T-cell (primary cell): ENCODE results near the gene KDM3A. TPM values are rescaled to one million over a fixed set of nuclear protein-coding genes. Genes with fewer than 3 reads are reported as not detected.

Experiments
- ATAC-seq, 4 experiments: fragments of 200-7000 bp in 3 of 4; fragments of 150-1000 bp in 1 of 4; cut with Tn5 transposase; replicated peaks in 1 of 4; 1 replicate in 3 of 4; 2 replicates in 1 of 4; pipeline ENCODE4 v1.10.0; 2021; ENCODE audit warnings: moderate library complexity in 3 of 4, mild to moderate bottlenecking in 2 of 4, moderate number of reproducible peaks in 1 of 4
- CTCF ChIA-PET, 2 donors: fragments of 300-600 bp; sonication (Branson Sonifier 250); formaldehyde crosslinking; loops; one replicate each; lab custom pipeline; 2022; ENCODE audit warnings: antibody characterized with exemption in 2 of 2; lab: Charles Lee
- POLR2A ChIA-PET, 2 donors: fragments of 300-600 bp; sonication (Branson Sonifier 250); formaldehyde crosslinking; loops; one replicate each; lab custom pipeline; 2022; ENCODE audit warnings: antibody characterized with exemption in 2 of 2; lab: Charles Lee
- DNase-seq, 35 experiments: peaks; one replicate each; pipeline versions ENCODE4 v3.0.0 to v3.0.0-alpha.2; 2013 to 2023
- H3K27ac ChIP-seq: one replicate; pipeline ENCODE4 v1.5.1; 2013; ENCODE audit warnings: low read length
- H3K27me3 ChIP-seq, 2 experiments: replicated peaks in 1 of 2; 1 replicate in 1 of 2; 2 replicates in 1 of 2; pipeline versions ENCODE4 v1.6.1 to v1.7.0; 2013; ENCODE audit warnings: low read length in 1 of 2, mixed read lengths in 1 of 2; ENCODE audit not compliant: control insufficient read depth in 2 of 2, insufficient read depth in 2 of 2; ENCODE audit errors: extremely low read depth in 1 of 2
- H3K36me3 ChIP-seq, 2 donors: 1 replicate in 1 of 2; 2 replicates in 1 of 2; pipeline versions ENCODE4 v1.6.1 to v1.7.0; 2013; ENCODE audit warnings: low read length in 1 of 2; ENCODE audit not compliant: control insufficient read depth in 2 of 2, insufficient read depth in 1 of 2; ENCODE audit errors: extremely low read depth in 1 of 2
- H3K4me1 ChIP-seq, 2 experiments: 1 replicate in 1 of 2; 2 replicates in 1 of 2; pipeline versions ENCODE4 v1.6.1 to v1.7.0; 2013; ENCODE audit warnings: low read length in 2 of 2, mixed read lengths in 1 of 2; ENCODE audit not compliant: insufficient read depth in 2 of 2, control insufficient read depth in 1 of 2; ENCODE audit errors: extremely low read depth in 1 of 2
- H3K4me3 ChIP-seq, 2 donors: 1 replicate in 1 of 2; 2 replicates in 1 of 2; pipeline versions ENCODE4 v1.5.1 to v1.7.0; 2013; ENCODE audit warnings: mild to moderate bottlenecking in 2 of 2, low read length in 1 of 2, moderate library complexity in 1 of 2; ENCODE audit not compliant: control insufficient read depth in 1 of 2; ENCODE audit errors: extremely low read depth in 1 of 2
- H3K9me3 ChIP-seq: 2 replicates; pipeline ENCODE4 v1.7.0; 2013
- H3K27ac Mint-ChIP-seq, 2 donors: one replicate each; pipeline ENCODE4 v1.8.0; 2020 to 2021; ENCODE audit warnings: mild to moderate bottlenecking in 2 of 2, mixed read lengths in 2 of 2
- H3K27me3 Mint-ChIP-seq, 2 donors: one replicate each; pipeline ENCODE4 v1.8.0; 2021 to 2022; ENCODE audit warnings: mixed read lengths in 2 of 2
- H3K36me3 Mint-ChIP-seq: one replicate; pipeline ENCODE4 v1.8.0; 2021; ENCODE audit warnings: mixed read lengths
- H3K4me1 Mint-ChIP-seq, 3 donors: one replicate each; pipeline ENCODE4 v1.8.0; 2020 to 2022; ENCODE audit warnings: mixed read lengths in 3 of 3, mild to moderate bottlenecking in 1 of 3
- H3K4me3 Mint-ChIP-seq, 3 donors: one replicate each; pipeline ENCODE4 v1.8.0; 2020 to 2022; ENCODE audit warnings: mild to moderate bottlenecking in 3 of 3, mixed read lengths in 3 of 3, moderate library complexity in 3 of 3
- H3K9me3 Mint-ChIP-seq, 3 donors: one replicate each; pipeline ENCODE4 v1.8.0; 2020 to 2022; ENCODE audit warnings: mixed read lengths in 3 of 3
- WGBS: methylation state at CpG from one replicate; pipeline ENCODE4 v1.1.5; 2013; ENCODE audit warnings: missing lambda C conversion rate; ENCODE audit not compliant: insufficient coverage; 5-methylcytosine and 5-hydroxymethylcytosine counted together
- total RNA-seq, 35 experiments: library from RNA in 6 of 35; stranded (reverse) in 6 of 35; fragments of 120-200 nt in 1 of 35; gene quantifications; one replicate each; pipeline versions ENCODE4 v1.2.1 to v1.2.4 and lab custom pipeline; 2013 to 2026

Gene KDM3A
- total RNA-seq, 5 donors from 2014 or later (not counting 1 experiment from before 2014, with no cell fraction given) = 140 to 168 (median 145) TPM

DNA sequence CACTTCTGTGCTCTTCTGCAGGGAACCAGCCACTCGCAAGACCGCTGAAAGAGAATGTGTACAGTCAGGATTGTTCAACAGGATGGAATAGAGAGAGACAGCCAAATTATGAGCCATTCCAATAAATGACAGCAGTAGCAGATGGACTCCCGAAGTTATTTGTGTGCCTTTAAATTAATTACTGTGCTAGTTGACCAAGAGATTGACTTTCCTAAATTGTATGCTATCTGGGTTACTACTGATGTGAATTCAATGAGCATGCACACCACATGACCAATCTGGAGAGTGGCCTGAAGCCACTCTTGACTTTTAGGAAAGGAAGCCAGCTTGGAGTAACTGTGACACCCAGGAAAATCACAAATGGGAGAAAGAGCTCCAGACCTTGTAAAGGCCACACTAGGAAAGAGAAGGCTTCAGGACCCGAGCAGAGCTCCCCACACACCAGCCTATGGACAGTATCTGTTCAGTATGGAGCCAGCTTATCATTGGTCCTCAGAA, 69.3 kb downstream of the KDM3A start:
- no peak overlapping the region for H3K27ac Mint-ChIP-seq
- ATAC-seq = no peak
- H3K4me1 Mint-ChIP-seq = peaks cover 10 to 21% (median 16%) of the 10 kb centered on the region in 3 donors
- ChIA-PET CTCF (no interaction called here), POLR2A (interaction anchor here in 1 of 2 donors (0.6 kb wide), 1 partner anchor 1357 kb away, joined by 3 read pairs; no protein-coding TSS in a partner anchor)
- no peaks in the 10 kb centered on the region for H3K9me3 Mint-ChIP-seq
- Histone ChIP-seq H3K27ac (no peak overlapping the region), H3K4me3 (no peak overlapping the region), H3K9me3 (no peaks in the 10 kb centered on the region), H3K4me1 (no peaks in the 10 kb centered on the region), H3K27me3 (no peaks in the 10 kb centered on the region), H3K36me3 (peaks cover 3 to 44% of the 10 kb centered on the region in 2 donors)
- no peak overlapping the region for H3K4me3 Mint-ChIP-seq
- WGBS = no CpG with 5 or more reads among the region's 4 CpGs
- no peak for DNase-seq
- H3K27me3 Mint-ChIP-seq = no peaks in the 10 kb centered on the region
- H3K36me3 Mint-ChIP-seq = peaks cover 48% of the 10 kb centered on the region

DNA sequence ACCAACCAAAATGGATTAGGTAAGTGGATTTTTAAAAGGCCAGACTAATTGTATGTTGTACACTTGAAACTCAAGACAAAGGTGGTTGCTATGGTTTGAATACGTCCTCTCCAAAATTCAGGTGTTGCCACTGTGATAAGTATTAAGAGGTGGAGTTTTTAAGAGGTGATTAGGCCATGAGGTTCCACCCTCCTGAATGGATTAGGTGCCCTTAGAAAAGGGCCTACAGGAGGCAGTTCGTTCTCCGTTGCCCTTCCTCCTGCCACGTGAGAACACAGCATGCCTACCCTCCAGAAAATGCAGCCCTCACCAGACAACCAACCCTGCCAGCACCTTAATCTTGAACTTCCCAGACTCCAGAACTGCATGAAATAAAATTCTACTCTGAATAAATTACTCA, 70.9 kb downstream of the KDM3A start:
- CTCF ChIA-PET = no interaction called here
- WGBS = 100% methylated on average over 2 of the region's 4 CpGs
- H3K4me3 Mint-ChIP-seq = no peak overlapping the region

DNA sequence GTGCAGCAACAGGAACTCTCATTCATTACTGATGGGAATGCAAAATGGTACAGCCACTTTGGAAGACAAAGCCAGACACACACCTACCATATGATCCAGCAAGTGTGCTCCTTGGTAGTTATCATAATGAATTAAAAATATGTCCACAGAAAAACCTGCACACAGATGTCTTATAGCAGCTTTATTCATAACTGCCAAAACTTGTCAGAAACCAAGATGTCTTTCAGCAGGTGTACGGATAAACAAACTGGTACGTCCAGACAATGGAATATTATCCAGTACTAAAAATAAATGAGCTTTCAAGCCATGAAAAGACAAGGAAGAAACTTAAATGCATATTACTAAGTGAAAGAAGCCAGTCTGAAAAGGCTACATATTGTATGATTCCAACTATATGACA, 71.7 kb downstream of the KDM3A start:
- no peak overlapping the region for H3K4me3 Mint-ChIP-seq
- H3K27me3 Mint-ChIP-seq = no peaks in the 10 kb centered on the region
- no peak overlapping the region for H3K27ac Mint-ChIP-seq
- Histone ChIP-seq H3K9me3 (no peaks in the 10 kb centered on the region), H3K27ac (no peak overlapping the region), H3K4me3 (no peak overlapping the region), H3K36me3 (peaks cover 3 to 26% of the 10 kb centered on the region in 2 donors), H3K27me3 (no peaks in the 10 kb centered on the region), H3K4me1 (no peaks in the 10 kb centered on the region)
- no peaks in the 10 kb centered on the region for H3K9me3 Mint-ChIP-seq
- ChIA-PET POLR2A (no interaction called here), CTCF (no interaction called here)
- ATAC-seq = no peak
- DNase-seq = no peak
- no CpG with 5 or more reads among the region's 2 CpGs for WGBS
- peaks cover 10 to 21% (median 16%) of the 10 kb centered on the region in 3 donors for H3K4me1 Mint-ChIP-seq
- H3K36me3 Mint-ChIP-seq = peaks cover 33% of the 10 kb centered on the region

More for the DNA sequence above, 70.9 kb downstream of the KDM3A start:
- POLR2A ChIA-PET = no interaction called here
- Histone ChIP-seq H3K4me1 (no peaks in the 10 kb centered on the region), H3K4me3 (no peak overlapping the region), H3K27ac (no peak overlapping the region), H3K27me3 (no peaks in the 10 kb centered on the region), H3K9me3 (no peaks in the 10 kb centered on the region), H3K36me3 (peaks cover 3 to 33% of the 10 kb centered on the region in 2 donors)
- Mint-ChIP-seq H3K27me3 (no peaks in the 10 kb centered on the region), H3K36me3 (peaks cover 42% of the 10 kb centered on the region), H3K9me3 (no peaks in the 10 kb centered on the region), H3K4me1 (peaks cover 10 to 21% (median 16%) of the 10 kb centered on the region in 3 donors), H3K27ac (no peak overlapping the region)
- no peak for ATAC-seq
- no peak for DNase-seq

DNA sequence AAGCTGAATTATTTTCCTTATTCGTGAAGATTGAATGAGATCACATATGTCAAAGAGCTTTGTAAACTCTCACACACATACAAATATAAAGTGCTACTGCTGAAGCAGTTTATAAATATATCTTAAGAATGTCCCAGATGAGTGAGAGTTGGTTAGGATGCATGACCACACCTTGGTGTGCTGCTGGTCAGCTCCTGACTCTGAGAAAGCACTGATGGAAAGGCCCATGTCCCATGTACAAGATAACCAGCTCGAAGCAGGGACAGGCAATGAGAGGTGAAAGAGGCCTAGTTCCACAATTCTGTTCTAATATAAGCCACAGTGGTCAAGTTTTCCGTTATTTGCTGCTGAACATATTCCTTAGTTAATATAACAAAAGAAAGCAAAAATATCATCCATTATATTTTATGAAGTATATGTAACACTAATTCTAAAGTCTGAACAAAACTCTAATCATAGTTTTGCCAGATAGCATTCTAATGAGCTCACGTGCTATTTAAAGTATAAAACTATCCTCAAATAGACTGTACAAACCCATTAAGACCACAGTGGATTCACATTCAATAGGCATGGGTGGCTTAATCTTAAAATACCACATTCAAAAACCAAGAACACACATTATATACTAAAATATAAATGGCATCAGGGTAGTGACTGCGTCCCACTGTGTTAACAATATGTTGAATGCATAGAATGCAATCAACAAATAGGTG, 72.9 kb downstream of the KDM3A start:
- Histone ChIP-seq H3K27ac (no peak overlapping the region), H3K4me1 (no peaks in the 10 kb centered on the region), H3K4me3 (no peak overlapping the region), H3K9me3 (no peaks in the 10 kb centered on the region), H3K27me3 (no peaks in the 10 kb centered on the region), H3K36me3 (peaks cover 0 to 15% of the 10 kb centered on the region in 2 donors)
- Mint-ChIP-seq H3K9me3 (no peaks in the 10 kb centered on the region), H3K27ac (peak overlapping the region in 1 of 2 donors; percentile 28), H3K4me3 (no peak overlapping the region), H3K4me1 (peaks cover 13 to 21% (median 16%) of the 10 kb centered on the region in 3 donors), H3K36me3 (peaks cover 25% of the 10 kb centered on the region), H3K27me3 (no peaks in the 10 kb centered on the region)
- no peak for ATAC-seq
- no CpG with 5 or more reads among the region's 5 CpGs for WGBS
- ChIA-PET CTCF (no interaction called here), POLR2A (no interaction called here)
- no peak for DNase-seq

DNA sequence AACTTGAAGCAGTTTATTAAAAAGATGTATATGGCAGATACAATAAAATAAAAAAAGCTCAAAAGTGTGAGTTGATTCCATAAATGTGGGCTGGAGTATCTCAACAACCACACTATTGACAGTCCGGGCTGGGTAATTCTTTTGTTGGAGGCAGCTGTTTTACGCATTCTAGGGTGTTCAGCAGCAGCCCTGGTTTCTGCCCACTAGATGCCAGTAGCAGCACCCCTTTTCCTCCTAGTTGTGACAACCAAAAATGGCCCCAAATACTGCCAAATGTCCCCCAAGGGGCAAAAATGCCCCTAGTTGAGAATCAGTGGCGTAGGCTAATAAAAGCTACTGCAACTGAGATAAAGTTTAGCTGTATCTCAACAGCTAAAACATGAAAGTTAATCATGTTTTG, 77.3 kb downstream of the KDM3A start:
- WGBS = 100% methylated on average over 1 of the region's 3 CpGs
- ATAC-seq (peak; percentile 60 to 81 (median 68)), DNase-seq (peak in 34 of 35 experiments; percentile 8 to 66 (median 36))
- ChIA-PET POLR2A (no interaction called here), CTCF (interaction anchor here (0.7 to 1.2 kb wide), 2 partner anchors 230 to 243 kb away, joined by 3 to 4 read pairs; no protein-coding TSS in a partner anchor)
- Histone ChIP-seq H3K36me3 (peaks cover 2 to 3% of the 10 kb centered on the region in 2 donors), H3K4me3 (no peak overlapping the region), H3K4me1 (no peaks in the 10 kb centered on the region), H3K27ac (no peak overlapping the region), H3K27me3 (no peaks in the 10 kb centered on the region), H3K9me3 (no peaks in the 10 kb centered on the region)
- peaks cover 8 to 10% (median 10%) of the 10 kb centered on the region in 3 donors for H3K4me1 Mint-ChIP-seq
- H3K9me3 Mint-ChIP-seq = peaks cover 0 to 8% (median 5%) of the 10 kb centered on the region in 3 donors
- no peak overlapping the region for H3K4me3 Mint-ChIP-seq
- no peaks in the 10 kb centered on the region for H3K27me3 Mint-ChIP-seq
- peaks cover 7% of the 10 kb centered on the region for H3K36me3 Mint-ChIP-seq
- no peak overlapping the region for H3K27ac Mint-ChIP-seq

DNA sequence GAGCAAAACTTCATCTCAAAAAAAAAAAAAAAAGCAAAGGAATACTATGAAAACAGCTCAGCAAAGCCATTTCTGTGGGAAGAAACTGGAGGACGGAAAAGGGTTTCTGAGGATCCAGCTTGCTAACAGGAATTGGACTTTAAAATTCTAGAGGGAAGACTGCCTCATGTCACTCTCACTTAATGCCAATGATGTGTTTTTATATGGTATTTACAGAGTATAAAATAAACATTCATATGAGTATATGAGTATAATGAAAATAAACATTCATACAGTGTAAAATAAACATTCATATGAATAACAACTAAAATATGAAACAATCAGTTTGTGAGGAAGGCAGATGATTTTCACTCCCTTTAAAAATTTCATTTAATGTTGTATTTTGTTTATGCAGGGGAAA, 78.2 kb downstream of the KDM3A start:
- Mint-ChIP-seq H3K27me3 (no peaks in the 10 kb centered on the region), H3K36me3 (peaks cover 7% of the 10 kb centered on the region), H3K27ac (no peak overlapping the region), H3K4me1 (peaks cover 4 to 10% (median 6%) of the 10 kb centered on the region in 3 donors), H3K4me3 (no peak overlapping the region), H3K9me3 (peaks cover 0 to 8% (median 5%) of the 10 kb centered on the region in 3 donors)
- Histone ChIP-seq H3K4me1 (no peaks in the 10 kb centered on the region), H3K9me3 (no peaks in the 10 kb centered on the region), H3K4me3 (no peak overlapping the region), H3K27me3 (no peaks in the 10 kb centered on the region), H3K36me3 (peaks cover 2 to 3% of the 10 kb centered on the region in 2 donors), H3K27ac (no peak overlapping the region)
- POLR2A ChIA-PET = no interaction called here
- ATAC-seq (no peak), DNase-seq (no peak)
- CTCF ChIA-PET = interaction anchor here in 1 of 2 donors (0.7 kb wide), 1 partner anchor 241 kb away, joined by 3 read pairs; no protein-coding TSS in a partner anchor
- WGBS = no CpG with 5 or more reads among the region's 1 CpG
